Kidney tubule cell (primary cell): ENCODE measurements around the gene SERBP1.
"Not testable (repeated sequence)": the region's sequence is repeated elsewhere in the genome, so short reads cannot be mapped to it uniquely, and the experiment has no call there.

Experiments used
- DNase-seq: peaks from one replicate; pipeline ENCODE4 v3.0.0-alpha.2; 2018; ENCODE audit warnings: low spot score

SERBP1 gene

DNA sequence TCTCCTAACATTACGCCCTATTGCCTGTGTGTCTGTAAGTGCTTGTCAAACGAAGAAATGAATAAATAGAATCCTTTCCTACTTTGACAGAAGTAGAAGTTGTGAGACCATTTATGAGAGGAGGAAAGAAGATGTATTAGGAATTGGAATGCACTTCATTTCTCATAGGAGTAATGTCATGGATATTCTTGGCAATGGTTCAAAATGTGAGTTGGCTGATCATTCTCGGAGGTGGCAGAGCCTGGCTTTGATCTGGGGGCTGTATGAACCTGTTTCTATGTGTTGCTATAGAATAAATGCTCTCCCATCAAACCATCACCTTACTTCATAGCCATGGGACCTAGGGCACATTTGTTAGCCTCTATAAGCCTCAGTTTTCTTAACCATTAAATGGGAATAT, 10.1 kb upstream of the SERBP1 start:
- DNase-seq = no peak

DNA sequence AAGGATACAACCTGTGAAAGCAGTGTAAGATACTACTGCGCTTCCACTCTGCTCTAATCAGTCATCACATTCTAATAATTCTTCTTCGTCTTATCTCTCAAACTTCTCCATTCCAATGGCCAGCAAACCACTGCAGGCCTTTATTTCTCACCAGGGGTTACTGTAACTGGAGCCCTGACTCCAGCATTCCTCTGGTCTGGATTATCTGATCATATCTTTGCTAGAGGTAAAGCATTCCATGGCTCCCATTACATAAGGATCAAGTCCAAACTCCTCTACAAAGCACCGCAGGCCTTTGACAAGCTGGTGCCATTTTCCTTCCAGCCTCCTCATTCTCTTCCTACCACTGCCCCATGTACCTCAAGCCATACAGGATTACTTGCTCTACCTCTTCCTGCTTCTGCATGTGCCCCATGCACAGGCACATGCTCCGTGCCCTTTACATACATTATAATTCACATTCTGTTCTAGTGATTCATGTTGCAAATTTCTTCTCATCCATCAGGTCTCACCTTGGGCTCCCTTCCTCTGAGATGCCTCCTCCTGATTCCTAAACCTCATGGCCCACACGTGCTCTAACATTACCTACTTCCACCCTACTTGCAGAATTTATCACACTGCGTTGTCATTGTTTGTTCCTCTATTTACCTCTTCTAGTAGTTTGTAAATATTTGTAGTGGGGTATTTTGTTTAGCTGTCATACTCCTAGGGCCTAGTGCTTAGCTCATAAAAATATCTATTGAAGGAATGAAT, 9.3 kb upstream of the SERBP1 start:
- no peak for DNase-seq

DNA sequence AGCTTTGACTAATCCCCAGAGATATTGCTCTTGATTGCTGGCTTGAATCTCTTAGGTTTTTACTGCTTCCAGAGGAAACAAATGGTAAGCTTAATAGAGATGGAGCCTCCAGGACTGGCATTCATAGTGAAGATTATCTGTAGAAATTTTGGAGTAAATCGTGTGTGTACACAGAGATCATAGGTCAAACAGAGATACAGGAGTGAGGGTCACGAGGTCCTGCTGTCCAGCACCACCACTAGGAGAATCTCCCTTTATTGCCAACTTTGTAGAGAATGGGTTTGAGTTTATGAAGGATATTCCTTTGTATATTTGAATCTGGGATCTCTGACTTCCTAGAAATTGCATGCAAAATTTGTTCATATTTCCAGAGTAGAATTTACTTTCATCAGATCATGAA, 7.8 kb upstream of the SERBP1 start:
- DNase-seq = no peak

DNA sequence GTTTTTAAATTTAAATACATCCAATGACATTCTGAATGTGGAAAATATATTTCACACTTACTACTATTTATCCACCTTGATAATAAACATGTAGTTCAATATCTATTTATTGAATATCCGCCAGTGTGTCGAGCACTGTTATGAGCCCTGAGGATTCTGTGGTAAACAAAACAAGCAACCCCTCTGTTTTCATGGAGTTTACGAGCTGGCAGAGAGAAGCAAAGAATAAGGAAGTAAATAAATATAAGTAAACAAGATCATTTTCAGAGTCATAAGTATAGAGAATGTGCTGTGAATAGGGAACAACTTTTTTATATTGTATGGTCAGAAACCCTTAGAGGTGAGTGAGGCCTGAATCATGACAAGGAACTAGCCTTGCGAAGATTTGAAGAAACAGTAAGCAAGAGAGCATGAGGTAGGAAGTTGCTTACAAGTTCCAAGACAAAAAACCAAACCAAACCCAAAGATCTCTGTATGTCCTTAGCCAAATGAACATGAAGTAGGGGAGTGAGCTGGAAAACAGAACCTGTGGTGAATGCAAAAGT, 6.4 kb upstream of the SERBP1 start:
- DNase-seq = no peak

DNA sequence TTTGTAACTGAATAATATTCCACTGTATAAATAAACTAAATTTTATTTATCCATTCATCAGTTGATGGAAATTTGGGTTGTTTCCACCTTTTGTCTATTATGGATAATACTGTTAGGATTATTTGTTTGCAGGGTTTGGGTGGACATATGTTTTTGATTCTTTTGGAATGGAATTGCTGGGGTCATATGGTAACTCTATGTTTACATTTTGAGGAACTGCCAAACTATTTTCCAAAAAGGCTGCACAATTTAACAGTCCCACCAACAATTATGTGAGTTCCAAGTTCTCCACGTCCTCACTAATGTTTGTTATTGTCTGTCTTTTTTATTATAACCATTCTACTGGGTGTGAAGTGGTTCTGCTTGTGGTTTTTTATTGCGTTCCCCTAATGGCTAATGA, 4.3 kb upstream of the SERBP1 start:
- DNase-seq = no peak

GRCh38 chr1:67433837-67434236, 3.6 kb upstream of the SERBP1 start:
- no peak for DNase-seq

DNA sequence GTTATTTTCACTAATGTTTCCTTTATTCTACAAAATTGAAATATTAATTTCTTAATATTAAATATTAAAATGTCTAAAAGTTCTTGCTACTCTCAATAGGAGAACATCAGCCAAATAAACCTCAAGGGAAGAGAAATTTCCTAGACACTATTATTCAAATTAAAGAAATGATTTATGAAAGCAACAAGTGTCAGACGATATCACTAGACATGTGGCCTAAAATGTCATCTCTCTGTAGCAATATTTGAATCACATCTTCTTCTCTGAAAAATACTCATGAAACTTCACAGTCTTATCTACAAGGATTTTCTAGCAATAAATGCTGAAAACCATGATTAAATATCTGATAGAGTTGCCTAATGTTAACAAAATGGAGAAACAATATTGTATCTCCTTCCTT, 2.5 kb upstream of the SERBP1 start:
- no peak for DNase-seq

DNA sequence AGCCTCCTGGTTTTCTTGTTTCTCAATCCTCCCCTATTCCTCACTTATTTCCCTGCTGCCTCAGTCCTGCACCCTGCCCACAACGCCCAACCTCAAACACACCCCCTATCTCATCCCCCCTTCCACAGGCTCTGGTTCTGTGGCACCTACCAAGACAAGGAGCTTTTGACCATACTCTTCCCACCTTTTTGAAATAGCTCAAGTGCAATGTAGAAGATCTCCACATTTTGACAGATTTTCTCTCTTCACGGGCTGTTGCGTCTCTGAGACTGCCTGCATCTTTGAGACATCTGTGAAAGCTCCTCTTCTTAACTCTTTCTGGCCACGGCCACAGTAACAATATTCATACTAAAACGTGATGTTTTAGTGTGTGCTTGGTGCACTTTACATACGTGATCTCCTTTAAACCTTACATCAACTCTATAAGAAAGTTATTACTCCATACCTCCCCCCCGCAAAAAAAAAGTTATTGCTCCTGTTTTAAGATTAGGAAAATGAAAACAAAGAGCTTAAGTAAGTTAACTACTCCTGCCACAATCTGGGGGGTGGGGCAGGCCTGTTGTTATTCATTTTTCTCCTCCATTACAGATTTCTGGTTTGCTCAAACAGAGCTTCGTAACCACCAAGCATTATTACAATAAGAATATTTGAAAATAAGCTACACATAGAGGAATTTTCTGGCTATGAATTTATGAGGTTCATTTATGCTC, 1.8 kb upstream of the SERBP1 start:
- no peak for DNase-seq

- DNase-seq = no peak
These were observed 1.1 kb upstream of the SERBP1 start for GRCh38 chr1:67431156-67431765.

DNA sequence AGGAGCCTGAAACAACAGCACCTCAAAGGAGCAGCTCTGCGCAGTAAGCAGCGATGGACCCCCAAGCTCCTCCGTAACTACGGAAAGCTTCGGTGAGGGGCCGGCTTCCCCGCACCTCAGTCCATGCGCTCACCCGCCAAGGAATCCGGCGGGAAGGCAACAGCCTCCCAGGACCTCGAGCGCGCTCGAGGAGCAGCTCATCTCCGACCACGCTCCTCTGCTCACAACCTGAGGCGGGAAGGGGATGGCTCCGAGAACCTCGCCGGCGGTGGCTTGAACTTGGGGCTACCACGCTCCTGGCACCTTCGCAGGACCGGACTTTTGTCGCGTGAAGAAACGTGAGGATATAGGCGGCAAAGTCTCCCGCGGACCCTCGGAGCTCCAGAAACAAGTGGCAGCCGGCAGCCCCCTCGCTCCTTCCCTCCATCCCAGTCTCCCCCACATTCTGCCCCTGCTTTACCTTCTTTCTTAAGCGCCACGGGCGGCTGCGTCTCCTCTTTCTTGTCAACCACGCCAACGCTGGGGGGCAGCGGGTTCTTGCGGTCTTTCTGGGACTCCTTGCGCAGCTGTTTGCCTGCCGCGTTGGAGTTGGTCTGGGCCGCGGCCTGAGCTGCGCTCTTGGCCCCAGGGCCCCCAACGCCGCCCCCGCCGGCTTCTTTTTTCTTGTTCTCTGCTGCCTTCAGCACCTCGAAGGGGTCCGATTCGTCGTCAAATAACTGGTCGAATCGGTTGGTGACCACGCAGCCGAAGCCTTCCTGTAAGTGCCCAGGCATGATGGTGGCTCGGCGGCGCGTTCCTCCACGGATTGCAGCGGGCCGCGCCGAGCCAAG, 459 bp downstream of the SERBP1 start:
- peak; percentile 32 for DNase-seq

DNA sequence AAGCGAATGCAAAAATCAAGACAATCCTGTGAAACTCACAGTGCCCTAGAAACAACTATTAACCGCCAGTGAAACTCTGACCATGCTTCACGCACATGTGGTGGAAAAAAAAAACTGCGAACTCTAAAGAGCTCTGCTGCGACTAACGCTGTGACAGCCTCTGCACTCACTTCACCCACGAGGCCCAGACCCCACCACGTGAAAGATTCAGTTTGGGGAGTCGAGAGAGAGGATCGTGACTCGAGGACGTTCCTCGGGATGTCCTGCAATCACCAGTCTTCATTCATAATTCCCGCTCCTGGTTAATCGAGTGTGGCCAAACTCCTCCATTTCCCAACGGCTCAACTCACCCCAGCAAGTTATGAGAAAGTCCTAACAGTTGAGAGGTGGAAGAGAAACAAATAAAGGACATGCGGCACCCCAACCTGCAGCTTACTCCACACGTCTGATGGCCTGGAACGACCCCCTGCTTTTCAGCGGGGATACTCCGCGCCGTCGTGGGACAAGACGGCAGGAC, 1.1 kb downstream of the SERBP1 start:
- peak; percentile 15 for DNase-seq

DNA sequence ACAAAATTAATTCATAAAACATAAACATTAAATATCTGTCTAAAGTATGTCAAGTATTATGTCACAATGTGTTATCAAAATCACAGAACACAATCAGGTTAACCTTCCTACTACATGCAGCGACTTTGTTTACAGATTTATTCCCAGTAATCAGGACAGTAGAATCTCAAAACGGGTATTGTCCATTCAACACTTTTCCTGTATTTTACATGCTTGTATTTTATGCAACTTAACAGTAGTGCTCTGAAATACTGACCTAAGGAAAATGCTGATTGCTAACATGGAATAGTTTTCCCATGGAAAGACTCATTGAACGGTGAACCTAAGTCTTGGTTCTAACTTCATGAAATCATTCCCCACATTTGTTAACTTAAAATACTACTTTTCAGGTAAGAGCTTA, 2.3 kb downstream of the SERBP1 start:
- DNase-seq = no peak

GRCh38 chr1:67427465-67427864, 2.7 kb downstream of the SERBP1 start:
- DNase-seq = no peak

- no peak for DNase-seq
These were observed 9.2 kb downstream of the SERBP1 start for GRCh38 chr1:67420835-67421492.

- no peak for DNase-seq
These were observed 11.2 kb downstream of the SERBP1 start for GRCh38 chr1:67418839-67419586.

GRCh38 chr1:67417733-67418132, 12.5 kb downstream of the SERBP1 start:
- DNase-seq = not testable (repeated sequence)

- no peak for DNase-seq
These were observed 15.2 kb downstream of the SERBP1 start for GRCh38 chr1:67415041-67415440.

DNA sequence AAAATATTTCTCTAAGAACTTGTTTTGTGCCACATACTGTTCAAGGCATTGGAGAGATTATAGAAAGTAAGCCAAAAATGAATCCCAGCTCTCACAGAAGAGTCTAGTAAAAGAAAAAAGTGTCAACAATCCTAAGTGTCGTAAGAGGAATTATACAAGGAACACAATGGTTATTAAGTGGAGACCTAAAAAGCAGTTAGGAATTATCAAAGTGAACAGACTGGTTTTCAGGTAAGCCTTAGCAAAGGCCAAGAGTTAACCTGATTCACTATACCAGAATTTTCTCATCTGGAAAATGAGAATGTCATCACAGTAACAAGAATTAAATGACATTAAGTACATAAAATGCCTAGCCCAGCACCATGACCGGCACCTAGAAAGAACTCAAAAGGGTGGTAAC, 15.6 kb downstream of the SERBP1 start:
- DNase-seq = no peak

DNA sequence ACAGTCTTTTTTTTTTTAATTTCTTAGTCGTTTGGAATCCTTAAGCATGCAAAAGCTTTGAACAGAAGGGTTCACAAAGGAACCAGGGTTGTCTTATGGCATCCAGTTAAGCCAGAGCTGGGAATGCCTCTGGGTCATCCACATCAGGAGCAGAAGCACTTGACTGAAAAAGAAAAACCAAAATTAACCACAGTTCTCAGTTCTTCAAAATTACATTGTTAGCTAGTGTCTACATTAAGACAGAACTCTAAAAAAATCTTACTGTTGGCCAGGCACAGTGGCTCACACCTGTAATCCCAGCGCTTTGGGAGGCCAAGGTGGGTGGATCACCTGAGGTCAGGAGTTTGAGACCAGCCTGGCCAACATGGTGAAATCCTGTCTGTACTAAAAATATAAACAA, 17.1 kb downstream of the SERBP1 start:
- not testable (repeated sequence) for DNase-seq

DNA sequence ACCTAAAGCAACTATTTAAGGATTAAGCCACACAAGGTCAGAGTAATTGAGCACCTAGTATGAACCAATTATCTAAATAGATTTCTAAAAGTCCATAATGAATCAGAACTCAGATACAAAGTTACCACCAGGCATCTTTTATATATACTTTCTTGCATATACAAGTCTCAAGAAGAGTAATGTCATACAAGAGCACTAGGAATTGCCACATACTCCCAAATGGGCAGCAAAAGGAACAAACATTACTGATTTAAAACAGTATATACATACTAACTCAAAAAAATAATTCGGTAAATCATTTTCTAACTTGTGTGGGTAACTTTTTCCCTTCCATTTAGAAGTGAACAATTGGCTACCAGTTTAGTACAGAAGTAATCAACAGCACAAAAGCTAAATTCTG, 22.1 kb downstream of the SERBP1 start:
- DNase-seq = no peak

DNA sequence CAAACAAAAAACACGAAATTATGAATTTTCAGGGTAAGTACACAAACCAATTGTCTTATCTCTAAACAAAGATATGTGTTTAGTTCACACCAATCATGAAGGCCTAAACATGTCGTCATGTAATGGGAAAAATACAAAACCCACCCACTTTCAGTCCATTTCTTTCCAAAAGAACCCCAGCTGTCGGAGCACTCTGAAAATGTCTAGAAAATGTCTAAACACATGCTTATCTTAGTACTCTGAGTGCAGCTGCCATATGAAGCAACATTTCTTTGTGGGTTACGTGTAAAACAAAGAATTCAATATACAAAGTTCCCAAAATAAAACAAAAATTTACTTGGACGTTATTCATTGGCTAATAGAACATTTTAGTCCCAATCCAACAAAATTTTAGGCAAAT, 22.7 kb downstream of the SERBP1 start:
- no peak for DNase-seq
